Frontal cortex (tissue), 1 donor: ENCODE measurements around the gene MARCHF9. TPM values are rescaled to one million over a fixed set of nuclear protein-coding genes. Genes with fewer than 3 reads are reported as not detected.

Experiments used
- small RNA-seq: library from RNA; depleted of rRNA; stranded (forward); fragments of <200 nt; gene quantifications from one replicate; pipeline ENCODE3, GENCODE V24; 2014
- total RNA-seq: library from RNA; depleted of rRNA; stranded (reverse); fragments of >200 nt; gene quantifications from one replicate; pipeline ENCODE4 v1.2.3, GENCODE V29; 2014

MARCHF9 gene
- total RNA-seq, 1 donor from 2014 or later = 17.5 TPM

Small RNA genes lying within 50 kb of the gene (small RNA-seq; reads per million reads assigned to genes)
- gene RNU6-1083P = not detected

Other genes with a start within 250 kb of the MARCHF9 start
- gene DDIT3, start 234.6 kb upstream of the MARCHF9 start, total RNA-seq = 4.9 TPM
- 1.2 TPM for gene MBD6, start 232.3 kb upstream of the MARCHF9 start, total RNA-seq
- 136 TPM for gene DCTN2, start 207.9 kb upstream of the MARCHF9 start, total RNA-seq
- 42.8 TPM for gene KIF5A, start 205.1 kb upstream of the MARCHF9 start, total RNA-seq
- gene PIP4K2C, start 163.9 kb upstream of the MARCHF9 start, total RNA-seq = 11.0 TPM
- gene DTX3, start 150.3 kb upstream of the MARCHF9 start, total RNA-seq = 51.4 TPM
- 38.3 TPM for gene ARHGEF25, start 143.7 kb upstream of the MARCHF9 start, total RNA-seq
- gene B4GALNT1, start 121.9 kb upstream of the MARCHF9 start, total RNA-seq = 37.5 TPM
- 151 TPM for gene OS9, start 61.0 kb upstream of the MARCHF9 start, total RNA-seq
- gene AGAP2, start 16.4 kb upstream of the MARCHF9 start, total RNA-seq = 25.7 TPM
- gene TSPAN31, start 10.1 kb upstream of the MARCHF9 start, total RNA-seq = 38.3 TPM
- 51.4 TPM for gene CDK4, start 2.8 kb upstream of the MARCHF9 start, total RNA-seq
- not detected for gene CYP27B1, start 12.0 kb downstream of the MARCHF9 start, total RNA-seq
- gene METTL1, start 17.0 kb downstream of the MARCHF9 start, total RNA-seq = 1.2 TPM
- gene EEF1AKMT3, start 17.5 kb downstream of the MARCHF9 start, total RNA-seq = 1.2 TPM
- gene TSFM, start 27.7 kb downstream of the MARCHF9 start, total RNA-seq = 30.2 TPM
- 1.6 TPM for gene AVIL, start 63.6 kb downstream of the MARCHF9 start, total RNA-seq
- gene CTDSP2, start 91.6 kb downstream of the MARCHF9 start, total RNA-seq = 14.7 TPM
- gene ATP23, start 186.5 kb downstream of the MARCHF9 start, total RNA-seq = 6.1 TPM